Chondrocyte (in vitro differentiated cells): ENCODE results near the gene EDRF1. TPM values are rescaled to one million over a fixed set of nuclear protein-coding genes. Genes with fewer than 3 reads are reported as not detected.

ENCODE experiments used
- DNase-seq: peaks from one replicate; pipeline ENCODE4 v3.0.0; 2021; ENCODE audit warnings: mixed read lengths, low spot score
- H3K27ac Mint-ChIP-seq: one replicate; pipeline ENCODE4 v1.8.0; 2021; ENCODE audit warnings: mild to moderate bottlenecking, moderate library complexity, mixed read lengths; ENCODE audit not compliant: unreplicated experiment
- H3K27me3 Mint-ChIP-seq: 2 replicates; pipeline ENCODE4 v1.8.0; 2021; ENCODE audit warnings: low read depth, mixed read lengths
- H3K36me3 Mint-ChIP-seq: 2 replicates; pipeline ENCODE4 v1.8.0; 2021; ENCODE audit warnings: low read depth, mixed read lengths
- H3K4me1 Mint-ChIP-seq: 2 replicates; pipeline ENCODE4 v1.8.0; 2021; ENCODE audit warnings: low read depth, mild to moderate bottlenecking, mixed read lengths
- H3K4me3 Mint-ChIP-seq: one replicate; pipeline ENCODE4 v1.8.0; 2021; ENCODE audit warnings: mild to moderate bottlenecking, moderate library complexity, mixed read lengths; ENCODE audit not compliant: unreplicated experiment
- H3K9me3 Mint-ChIP-seq: 2 replicates; pipeline ENCODE4 v1.8.0; 2021; ENCODE audit warnings: low read depth, mixed read lengths
- long read RNA-seq: library from polyadenylated mRNA; stranded (forward); transcript quantifications from one replicate; pipeline ENCODE4 v2.0.0, GENCODE V29; 2021
- total RNA-seq: library from RNA; stranded (reverse); gene quantifications from 3 replicates; pipeline ENCODE4 v1.2.1, GENCODE V29; 2021
- TF ChIP-seq, protein P1 (sequence below): fragments of 200-600 bp; sonication (generic); IDR thresholded peaks from 2 replicates; pipeline ENCODE4 v1.5.0; 2021; ENCODE audit warnings: antibody characterized with exemption, mild to moderate bottlenecking, moderate library complexity

Gene EDRF1
- 14.5 to 21.8 TPM (median 14.8 TPM) in 3 replicates for total RNA-seq
- long read RNA-seq, full-length matches to known transcripts = 21 of 27 reads
- long read RNA-seq, partial matches to known transcripts = 2 of 27 reads
- long read RNA-seq, other reads (novel, unspliced or antisense) = 4 of 27 reads

DNA sequence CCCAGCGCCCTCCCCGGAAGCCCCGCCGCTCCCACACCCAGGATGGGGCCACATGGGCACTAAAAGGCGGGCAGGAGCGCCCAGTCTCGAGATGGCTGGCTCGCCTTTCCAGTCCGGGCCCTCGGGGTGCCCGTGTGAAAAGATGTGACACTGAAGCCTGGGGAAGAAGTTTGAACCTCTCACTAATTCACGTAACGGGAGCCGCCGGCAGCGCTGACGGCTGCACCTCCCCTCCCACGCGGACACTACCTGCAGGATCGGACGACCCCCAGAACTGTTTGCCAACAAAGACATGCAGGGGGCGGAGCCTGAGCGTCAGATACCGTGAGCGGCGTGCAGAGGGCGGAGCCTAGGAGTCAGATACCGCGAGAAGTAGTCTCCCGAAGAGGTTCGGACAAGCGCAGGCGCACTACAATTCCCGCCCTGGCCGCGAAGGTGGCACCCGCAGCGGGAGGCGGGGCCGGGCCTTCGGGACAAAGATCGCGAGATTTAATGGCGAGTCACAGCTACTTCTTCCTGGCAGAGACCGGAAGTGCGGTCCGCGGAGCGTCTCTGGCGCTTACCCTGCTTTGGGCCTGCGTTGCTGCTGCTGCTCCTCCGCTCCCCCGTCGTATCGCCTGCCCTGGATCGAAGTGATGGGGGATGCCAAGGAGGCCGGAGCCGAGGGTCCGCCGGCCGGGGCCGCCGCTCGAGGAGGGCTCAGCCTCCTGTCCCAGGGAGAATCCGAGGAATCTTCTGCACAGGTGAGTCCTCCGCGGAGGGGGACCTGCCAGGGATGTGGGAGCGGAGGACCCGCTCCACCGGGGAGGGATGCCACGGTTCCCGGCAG, at the start of gene EDRF1:
Gene EDRF1, plus strand, starts transcription at position 537 of the 829 bp plus-strand sequence. Its CDS starts 99 bp downstream, at position 636.
- TF ChIP-seq, protein P1, sequence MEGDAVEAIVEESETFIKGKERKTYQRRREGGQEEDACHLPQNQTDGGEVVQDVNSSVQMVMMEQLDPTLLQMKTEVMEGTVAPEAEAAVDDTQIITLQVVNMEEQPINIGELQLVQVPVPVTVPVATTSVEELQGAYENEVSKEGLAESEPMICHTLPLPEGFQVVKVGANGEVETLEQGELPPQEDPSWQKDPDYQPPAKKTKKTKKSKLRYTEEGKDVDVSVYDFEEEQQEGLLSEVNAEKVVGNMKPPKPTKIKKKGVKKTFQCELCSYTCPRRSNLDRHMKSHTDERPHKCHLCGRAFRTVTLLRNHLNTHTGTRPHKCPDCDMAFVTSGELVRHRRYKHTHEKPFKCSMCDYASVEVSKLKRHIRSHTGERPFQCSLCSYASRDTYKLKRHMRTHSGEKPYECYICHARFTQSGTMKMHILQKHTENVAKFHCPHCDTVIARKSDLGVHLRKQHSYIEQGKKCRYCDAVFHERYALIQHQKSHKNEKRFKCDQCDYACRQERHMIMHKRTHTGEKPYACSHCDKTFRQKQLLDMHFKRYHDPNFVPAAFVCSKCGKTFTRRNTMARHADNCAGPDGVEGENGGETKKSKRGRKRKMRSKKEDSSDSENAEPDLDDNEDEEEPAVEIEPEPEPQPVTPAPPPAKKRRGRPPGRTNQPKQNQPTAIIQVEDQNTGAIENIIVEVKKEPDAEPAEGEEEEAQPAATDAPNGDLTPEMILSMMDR = no peak
- Mint-ChIP-seq H3K4me1 (peaks cover 25% of the 10 kb centered on the region), H3K27me3 (no peaks in the 10 kb centered on the region), H3K27ac (peak within 1 kb of the TSS; percentile 100), H3K4me3 (peak within 1 kb of the TSS; percentile 97), H3K36me3 (peaks cover 10% of the 10 kb centered on the region), H3K9me3 (peaks cover 2% of the 10 kb centered on the region)
- peak; percentile 99 for DNase-seq

GRCh38 chr10:125672884-125673283, 46.6 kb upstream of the EDRF1 start:
- TF ChIP-seq, protein P1 = no peak
- Mint-ChIP-seq H3K9me3 (peaks cover 51% of the 10 kb centered on the region), H3K4me1 (no peaks in the 10 kb centered on the region), H3K36me3 (peaks cover 14% of the 10 kb centered on the region), H3K27ac (no peak overlapping the region), H3K27me3 (peaks cover 28% of the 10 kb centered on the region), H3K4me3 (no peak overlapping the region)
- DNase-seq = no peak

GRCh38 chr10:125679436-125679835, 40.1 kb upstream of the EDRF1 start:
- DNase-seq = no peak
- TF ChIP-seq, protein P1 = no peak
- no peaks in the 10 kb centered on the region for H3K4me1 Mint-ChIP-seq
- H3K27ac Mint-ChIP-seq = no peak overlapping the region
- peaks cover 4% of the 10 kb centered on the region for H3K36me3 Mint-ChIP-seq
- H3K4me3 Mint-ChIP-seq = no peak overlapping the region
- peaks cover 17% of the 10 kb centered on the region for H3K27me3 Mint-ChIP-seq
- peaks cover 25% of the 10 kb centered on the region for H3K9me3 Mint-ChIP-seq

DNA sequence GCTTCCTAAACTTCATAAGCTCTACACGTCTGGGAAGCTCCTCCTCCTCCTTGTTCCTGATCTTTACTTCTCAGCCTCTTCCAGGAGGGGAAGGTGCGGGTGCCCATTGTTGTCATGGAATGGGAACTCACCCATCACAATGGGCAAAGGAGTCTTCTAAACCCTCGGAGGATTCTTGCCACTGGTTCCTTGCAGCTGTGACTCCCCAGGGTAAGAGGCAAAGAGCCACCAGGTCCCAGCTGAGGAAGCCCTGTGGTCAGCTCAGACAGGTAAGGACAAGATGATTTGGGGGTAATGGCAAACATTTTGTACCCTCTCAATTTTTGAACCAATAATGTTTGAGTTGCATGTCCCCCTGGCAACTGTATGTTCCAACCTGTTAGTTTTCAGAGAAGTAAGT, 36.4 kb upstream of the EDRF1 start, which contains the start of gene TEX36:
Gene TEX36, minus strand, starts transcription at position 101 of the 400 bp plus-strand sequence. CDS start 174 bp downstream, outside the sequence.
- TF ChIP-seq, protein P1 = no peak
- Mint-ChIP-seq H3K27me3 (peaks cover 25% of the 10 kb centered on the region), H3K9me3 (peaks cover 2% of the 10 kb centered on the region), H3K27ac (no peak within 1 kb of the TSS), H3K4me3 (no peak within 1 kb of the TSS), H3K4me1 (no peaks in the 10 kb centered on the region), H3K36me3 (no peaks in the 10 kb centered on the region)
- no peak for DNase-seq

DNA sequence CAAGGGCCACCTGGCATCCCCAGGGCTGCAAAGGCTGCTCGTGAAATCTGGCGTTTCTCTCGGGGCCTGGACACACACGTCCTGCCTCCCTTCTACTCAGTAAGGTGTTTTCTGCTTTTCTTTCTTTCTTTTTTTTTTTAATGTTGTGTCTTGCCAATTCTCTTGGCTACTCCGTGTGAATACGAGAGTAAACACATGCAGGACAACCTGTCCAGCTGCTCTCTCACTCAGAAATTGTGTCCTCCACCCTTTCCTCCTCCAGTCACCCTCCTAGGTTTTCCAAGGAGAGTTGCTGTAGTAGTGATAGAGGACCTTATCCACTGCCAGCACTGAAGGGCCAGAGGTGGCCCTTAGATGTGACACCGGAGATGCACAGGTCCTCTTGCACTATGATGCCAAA, 35.7 kb upstream of the EDRF1 start:
- no peak for DNase-seq
- Mint-ChIP-seq H3K27ac (no peak overlapping the region), H3K9me3 (no peaks in the 10 kb centered on the region), H3K36me3 (no peaks in the 10 kb centered on the region), H3K4me3 (no peak overlapping the region), H3K4me1 (no peaks in the 10 kb centered on the region), H3K27me3 (peaks cover 26% of the 10 kb centered on the region)
- TF ChIP-seq, protein P1 = no peak
